Erythroblast (primary cell): ENCODE results near the gene PDE7B.

Source experiments
- DNase-seq, 2 experiments: peaks; one replicate each; lab custom pipeline; 2025; lab: John Stamatoyannopoulos, UW
- GATA1 ChIP-seq: IDR thresholded peaks from 2 replicates; pipeline ENCODE4 v1.6.1; 2011; ENCODE audit warnings: low read depth, mild to moderate bottlenecking, control low read depth, low read length, moderate library complexity
- POLR2A ChIP-seq: IDR thresholded peaks from 2 replicates; pipeline ENCODE4 v1.6.1; 2011; ENCODE audit warnings: mild to moderate bottlenecking, low read length

Gene PDE7B

DNA sequence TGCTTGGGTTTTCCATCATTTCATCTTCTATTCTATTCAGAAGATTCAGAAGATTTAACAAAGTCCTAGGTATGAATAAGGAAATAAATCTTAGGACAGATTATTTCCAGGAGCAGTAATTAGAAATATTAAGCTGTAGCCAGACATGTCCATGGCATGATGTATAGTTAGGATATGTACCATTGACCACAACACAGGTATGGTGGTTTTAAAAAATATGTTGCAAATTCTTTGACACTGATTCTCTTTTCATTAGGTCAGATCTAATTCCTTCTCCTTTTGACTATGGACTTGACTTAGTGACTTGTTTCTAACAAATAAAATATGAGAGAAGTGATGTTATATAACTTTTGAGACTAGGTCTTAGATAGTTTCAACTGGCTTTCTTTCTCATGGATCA, 23.5 kb upstream of the PDE7B start:
- TF ChIP-seq GATA1 (no peak), POLR2A (no peak)
- DNase-seq: no peak

GRCh38 chr6:135830452-135830881, 21.0 kb upstream of the PDE7B start:
- TF ChIP-seq POLR2A: no peak
- no peak for TF ChIP-seq GATA1
- DNase-seq: no peak

GRCh38 chr6:135831016-135831415, 20.5 kb upstream of the PDE7B start:
- no peak for DNase-seq
- TF ChIP-seq GATA1 (no peak), POLR2A (no peak)

GRCh38 chr6:135832166-135832565, 19.3 kb upstream of the PDE7B start:
- no peak for DNase-seq
- TF ChIP-seq GATA1 (no peak), POLR2A (no peak)

DNA sequence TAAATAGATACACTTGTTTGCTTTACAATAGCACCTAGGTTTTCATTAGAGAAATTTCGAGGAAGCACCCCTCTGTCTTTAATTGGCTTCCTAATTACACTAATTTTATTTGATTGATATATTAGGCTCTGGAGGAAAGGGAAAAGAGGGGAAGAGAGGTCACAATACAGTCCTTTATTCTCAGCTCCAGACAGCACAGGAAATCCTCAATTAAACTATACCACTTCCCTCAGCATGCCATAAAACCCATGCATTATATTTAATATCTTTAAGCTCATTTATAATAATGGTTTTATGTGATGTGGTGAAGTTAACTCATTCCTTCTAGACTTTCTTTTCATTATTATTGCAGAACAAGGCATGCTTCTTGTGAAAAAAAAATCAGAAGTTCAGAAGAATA, 17.7 kb upstream of the PDE7B start:
- DNase-seq: no peak
- TF ChIP-seq POLR2A: no peak
- no peak for TF ChIP-seq GATA1

DNA sequence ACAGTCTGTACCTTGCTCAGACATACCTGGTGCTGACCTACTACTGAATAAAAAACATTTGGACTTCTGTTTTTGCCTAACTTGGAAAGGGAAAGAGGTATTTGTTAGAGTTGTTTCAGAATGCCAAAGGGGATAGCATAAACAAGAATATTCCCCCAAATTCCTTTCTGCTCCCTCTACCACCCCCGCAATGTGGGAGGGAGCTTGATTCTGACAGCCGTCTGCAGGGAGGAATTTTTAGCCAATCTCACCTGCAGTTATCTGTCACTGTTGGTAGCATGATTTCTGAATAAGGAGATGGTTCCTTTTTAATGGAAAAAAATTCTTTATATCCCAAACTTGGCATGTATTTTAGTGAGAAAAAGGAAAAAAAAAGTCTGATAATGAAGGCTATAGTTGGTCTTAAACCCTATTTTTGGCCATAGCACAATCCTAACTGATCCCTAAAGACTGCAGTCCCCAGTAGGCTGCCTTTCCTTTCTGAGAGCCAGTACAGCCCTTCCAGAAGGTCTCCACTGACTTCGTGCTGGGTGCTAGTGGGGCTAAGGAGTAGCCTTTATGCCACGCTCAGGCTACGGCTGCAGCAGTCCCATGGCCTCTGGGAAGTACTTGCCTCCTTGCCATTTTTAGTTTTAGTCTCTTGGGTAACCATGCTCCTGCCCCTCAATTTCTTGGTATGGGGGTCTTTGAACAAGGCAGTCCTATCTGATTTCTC, 13.6 kb upstream of the PDE7B start:
- no peak for DNase-seq
- TF ChIP-seq GATA1 (no peak), POLR2A (no peak)

DNA sequence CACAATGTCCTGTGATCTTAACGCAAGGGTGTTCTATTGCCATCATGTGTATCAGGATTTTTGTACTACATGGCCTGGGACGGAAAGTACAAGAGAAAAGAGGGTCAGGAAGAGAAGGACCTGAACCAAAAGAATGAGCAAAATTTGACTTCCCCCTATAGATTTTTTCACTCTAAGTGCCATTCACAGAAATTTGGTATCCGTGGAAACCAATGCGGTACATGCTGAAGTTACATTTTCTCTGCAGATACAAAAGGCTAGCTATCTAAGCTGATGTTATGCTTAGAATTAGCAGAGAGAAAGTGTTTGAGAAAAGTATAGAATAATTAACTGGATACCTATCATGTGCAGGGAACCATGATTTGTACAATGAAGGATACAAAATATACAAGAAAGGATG, 12.4 kb upstream of the PDE7B start:
- no peak for DNase-seq
- no peak for TF ChIP-seq GATA1
- no peak for TF ChIP-seq POLR2A

- no peak for DNase-seq
- TF ChIP-seq POLR2A: no peak
- TF ChIP-seq GATA1: no peak
Measured at GRCh38 chr6:135842618-135843392, 8.7 kb upstream of the PDE7B start.

DNA sequence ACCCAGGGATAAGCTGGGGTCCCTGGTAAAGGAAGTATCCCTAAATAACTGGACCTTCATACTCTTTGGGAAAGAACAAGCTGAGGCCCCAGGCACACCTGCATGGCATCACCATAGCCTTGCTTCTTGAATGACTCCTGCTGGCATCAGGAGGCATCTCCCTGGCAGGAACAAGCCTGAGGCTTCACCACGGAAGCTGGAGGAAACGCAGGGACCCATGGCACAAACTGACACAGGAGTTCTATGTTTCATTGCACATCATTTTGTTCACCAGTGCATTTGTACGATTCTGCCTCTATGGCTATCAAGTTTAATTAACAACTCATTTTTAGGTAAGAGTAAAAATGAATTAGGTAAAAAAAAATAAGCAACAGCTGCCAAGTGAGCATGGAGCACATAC, 619 bp upstream of the PDE7B start:
- no peak for TF ChIP-seq GATA1
- no peak for TF ChIP-seq POLR2A
- no peak for DNase-seq

DNA sequence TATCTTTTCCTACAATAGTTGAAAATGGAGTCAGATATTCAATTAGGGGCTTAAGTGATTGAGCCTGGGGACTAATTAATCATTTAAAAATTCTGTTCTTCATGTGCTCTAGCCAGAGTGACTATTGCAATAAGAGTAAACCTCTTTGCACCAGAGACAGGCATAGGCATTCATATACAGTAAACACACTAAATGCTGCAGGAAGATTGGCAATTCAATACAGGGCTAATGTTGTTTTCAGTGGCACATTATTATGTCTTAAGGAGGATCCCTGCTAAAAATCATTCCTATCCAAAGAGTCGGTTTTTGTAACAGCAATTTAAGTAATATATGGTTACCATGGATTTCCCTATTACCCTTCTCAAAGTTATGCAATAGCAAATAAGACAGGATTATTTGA, 1.2 kb downstream of the PDE7B start:
- TF ChIP-seq POLR2A (no peak), GATA1 (no peak)
- DNase-seq: no peak

DNA sequence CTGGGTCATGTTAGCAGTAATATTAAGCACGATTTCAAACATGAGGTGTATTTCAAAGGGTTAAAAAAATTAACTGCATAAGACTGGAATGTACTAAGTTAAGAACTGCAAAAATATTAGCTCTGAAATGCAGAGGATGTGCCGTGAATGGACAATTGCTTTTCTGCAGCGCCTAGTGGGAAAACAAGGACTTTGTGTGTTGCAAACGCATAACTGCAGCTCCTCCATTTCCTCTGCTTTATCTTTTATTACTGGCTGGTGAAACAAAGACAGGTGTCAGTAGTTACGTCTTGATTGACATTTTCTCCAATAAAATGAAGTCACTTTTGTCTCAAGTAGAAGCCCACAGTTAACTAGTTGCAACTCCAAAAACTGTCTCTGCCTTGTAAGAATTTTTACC, 1.7 kb downstream of the PDE7B start:
- no peak for DNase-seq
- TF ChIP-seq POLR2A (no peak), GATA1 (no peak)

DNA sequence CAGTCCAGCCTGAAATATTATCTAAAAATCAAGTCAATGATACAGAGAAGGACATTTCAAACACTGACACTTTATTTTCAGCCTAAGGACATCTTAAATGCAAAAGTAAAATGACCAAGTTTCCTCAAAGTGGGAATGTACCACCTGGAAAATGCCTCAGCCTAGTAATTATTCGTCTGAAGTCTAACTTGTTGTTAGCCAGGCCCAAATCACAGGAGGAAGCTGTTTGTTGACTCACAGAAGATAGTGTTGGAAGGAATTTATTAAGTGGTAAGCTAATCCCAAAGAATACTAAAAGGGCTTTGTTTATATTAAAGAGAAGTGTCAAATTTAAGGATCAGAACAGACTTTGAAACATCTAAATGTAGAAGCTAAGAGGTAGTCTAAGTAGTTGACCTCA, 2.5 kb downstream of the PDE7B start:
- no peak for DNase-seq
- TF ChIP-seq GATA1 (no peak), POLR2A (no peak)

- TF ChIP-seq GATA1: no peak
- TF ChIP-seq POLR2A: no peak
Measured at GRCh38 chr6:135854799-135855198, 3.3 kb downstream of the PDE7B start.

GRCh38 chr6:135858931-135859330, 7.4 kb downstream of the PDE7B start:
- no peak for TF ChIP-seq POLR2A
- TF ChIP-seq GATA1: no peak
- DNase-seq: no peak

More at GRCh38 chr6:135854799-135855198, 3.3 kb downstream of the PDE7B start:
- no peak for DNase-seq

GRCh38 chr6:135860361-135860760, 8.9 kb downstream of the PDE7B start:
- TF ChIP-seq GATA1: no peak
- no peak for TF ChIP-seq POLR2A
- no peak for DNase-seq
